Measurements from ENCODE around the gene TRMO. TPM values are rescaled to one million over a fixed set of nuclear protein-coding genes. Genes with fewer than 3 reads are reported as not detected.

Gene TRMO
- total and polyA plus RNA-seq, 2 of the 13 experiments (the other 11 are each of a cell fraction or from before 2014, with no cell fraction given), result 8.7 to 18.6 TPM

- peak; percentile 96; the same call in 1 of the 2 replicates for TF ChIP-seq TOE1 (CRISPR knock-in tag; IDR thresholded peaks at IDR 0.05)
- TF ChIP-seq TGIF2 (CRISPR knock-in tag; IDR thresholded peaks at IDR 0.05), result peak; percentile 90
- TF ChIP-seq ZNF337 (CRISPR knock-in tag; IDR thresholded peaks at IDR 0.05; ENCODE audit: borderline replicate concordance, low read depth), result peak; percentile 87; the same call in 1 of the 2 replicates
- TF ChIP-seq ZNF552 (CRISPR knock-in tag; IDR thresholded peaks at IDR 0.05; ENCODE audit: borderline replicate concordance), result no peak; the same call in 1 of the 2 replicates
- TF ChIP-seq ZNF616 (CRISPR knock-in tag; IDR thresholded peaks at IDR 0.05; ENCODE audit: low read depth), result 0 out of 2 replicates have a peak, but pooled peaks have one; percentile 60
- peak; percentile 82; the same call in 1 of the 2 replicates for TF ChIP-seq U2AF2 (IDR thresholded peaks at IDR 0.05; ENCODE audit: low read depth, low read length)
- TF ChIP-seq ZNF501 (CRISPR knock-in tag; IDR thresholded peaks at IDR 0.05), result peak; percentile 96
- no peak for TF ChIP-seq ZNF850 (CRISPR knock-in tag; conservative IDR thresholded peaks at IDR 0.05)
- no peak; the same call in 1 of the 2 replicates for TF ChIP-seq ZFYVE20 (CRISPR knock-in tag; IDR thresholded peaks at IDR 0.05; ENCODE audit: borderline replicate concordance, low read depth)
- TF ChIP-seq SP2 (CRISPR knock-in tag; IDR thresholded peaks at IDR 0.05), result peak; percentile 49
- no peak for TF ChIP-seq GLMP (CRISPR knock-in tag; IDR thresholded peaks at IDR 0.05; ENCODE audit: borderline replicate concordance)
- TF ChIP-seq AGO2 (optimal IDR thresholded peaks at IDR 0.05; ENCODE audit: low read depth, low read length), result peak; percentile 60
- no peak for TF ChIP-seq CHD4 (IDR thresholded peaks at IDR 0.05; ENCODE audit: borderline replicate concordance, low read length)
- TF ChIP-seq MXD4 (CRISPR knock-in tag; IDR thresholded peaks at IDR 0.05), result peak; percentile 96
- TF ChIP-seq ETV6 (CRISPR knock-in tag; conservative IDR thresholded peaks at IDR 0.05), result peak; percentile 67; the same call in 1 of the 2 replicates
- TF ChIP-seq CHD2 (IDR thresholded peaks at IDR 0.05; ENCODE audit: low read depth, low read length), result peak; percentile 34; the same call in 1 of the 2 replicates
- 0 out of 2 replicates have a peak, but pooled peaks have one; percentile 47 for TF ChIP-seq FIP1L1 (IDR thresholded peaks at IDR 0.05; ENCODE audit: borderline replicate concordance, insufficient read depth, low read depth, low read length)
- peak; percentile 82; the same call in 1 of the 2 replicates for TF ChIP-seq SP140L (CRISPR knock-in tag; IDR thresholded peaks at IDR 0.05; ENCODE audit: borderline replicate concordance)
- peak; percentile 37; the same call in 1 of the 2 replicates for TF ChIP-seq RFX1 (IDR thresholded peaks at IDR 0.05)
- TF ChIP-seq ZNF556 (CRISPR knock-in tag; IDR thresholded peaks at IDR 0.05; ENCODE audit: borderline replicate concordance), result peak; percentile 94
- no peak for TF ChIP-seq PLRG1 (conservative IDR thresholded peaks at IDR 0.05)
- TF ChIP-seq NCOA1 (CRISPR knock-in tag; IDR thresholded peaks at IDR 0.05), result peak; percentile 88; the same call in 1 of the 2 replicates
- TF ChIP-seq NR0B2 (CRISPR knock-in tag; IDR thresholded peaks at IDR 0.05), result peak; percentile 97
- TF ChIP-seq SOX6 (IDR thresholded peaks at IDR 0.05), result no peak
- peak; percentile 85 for TF ChIP-seq SOX6 (CRISPR knock-in tag; IDR thresholded peaks at IDR 0.05)
- no peak for TF ChIP-seq AFF4 (CRISPR knock-in tag; IDR thresholded peaks at IDR 0.05)
These were observed at the start of gene TRMO (continued) for GRCh38 chr9:97921959-97922724.
